Aorta (tissue), 5 donors: ENCODE measurements around the gene LAMB3. TPM values are rescaled to one million over a fixed set of nuclear protein-coding genes. Genes with fewer than 3 reads are reported as not detected.

Source experiments
- ATAC-seq: fragments of 200-7000 bp; cut with Tn5 transposase; one replicate; pipeline ENCODE4 v1.9.1; 2022; ENCODE audit warnings: moderate library complexity; ENCODE audit not compliant: low FRiP score
- DNase-seq, 2 donors: peaks; one replicate each; pipeline ENCODE4 v3.0.0-alpha.2; 2020
- H3K27ac ChIP-seq, 2 donors: one replicate each; pipeline ENCODE4 v1.5.1; 2013; ENCODE audit warnings: low read length in 2 of 2, mild to moderate bottlenecking in 2 of 2, moderate library complexity in 2 of 2, control low read depth in 1 of 2, inconsistent platforms in 1 of 2, low read depth in 1 of 2
- H3K27me3 ChIP-seq, 2 donors: one replicate each; pipeline ENCODE4 v1.6.1; 2013; ENCODE audit warnings: control low read depth in 1 of 2, low read length in 1 of 2, mild to moderate bottlenecking in 1 of 2, moderate library complexity in 1 of 2; ENCODE audit not compliant: insufficient read depth in 2 of 2, control insufficient read depth in 1 of 2
- H3K36me3 ChIP-seq, 2 donors: one replicate each; pipeline ENCODE4 v1.6.1; 2013; ENCODE audit warnings: control low read depth in 1 of 2, low read length in 1 of 2, mild to moderate bottlenecking in 1 of 2; ENCODE audit not compliant: insufficient read depth in 2 of 2, control insufficient read depth in 1 of 2
- H3K4me1 ChIP-seq, 2 donors: one replicate each; pipeline ENCODE4 v1.6.1; 2013; ENCODE audit warnings: low read length in 2 of 2, control low read depth in 1 of 2, mild to moderate bottlenecking in 1 of 2, moderate library complexity in 1 of 2; ENCODE audit not compliant: insufficient read depth in 2 of 2, control insufficient read depth in 1 of 2
- H3K4me3 ChIP-seq, 2 donors: one replicate each; pipeline ENCODE4 v1.5.1; 2013; ENCODE audit warnings: low read length in 2 of 2, control low read depth in 1 of 2, mild to moderate bottlenecking in 1 of 2
- H3K9me3 ChIP-seq: one replicate; pipeline ENCODE4 v1.6.1; 2013; ENCODE audit warnings: mild to moderate bottlenecking, low read length; ENCODE audit not compliant: control insufficient read depth
- WGBS, 2 donors: extraction: QIAGEN DNeasy Blood & Tissue Kit; methylation state at CpG; one replicate each; pipeline ENCODE4 v1.1.7; 2013; 5-methylcytosine and 5-hydroxymethylcytosine counted together
- intact Hi-C, 2 donors: fragments of 100-400 bp; cut with DNase I; formaldehyde crosslinking; loops; one replicate each; pipeline versions ENCODE4 v1.14.2 to v1.15.0; 2022
- polyA plus RNA-seq, 2 donors: library from polyadenylated mRNA; stranded (reverse); fragments of 200-250 nt; gene quantifications; one replicate each; pipeline ENCODE4 v1.2.3, GENCODE V29; 2013
- total RNA-seq, 2 donors: library from RNA; stranded (reverse); fragmentation: NEBNext Ultra II Directional; extraction: Animal tissue kit (Norgen Biotek cat#: 25700); gene quantifications; one replicate each; pipeline ENCODE4 v1.2.1, GENCODE V29; 2021
- donor health status: healthy with polysubstance abuse.
- donor health status: Bipolar disorder and iron deficiency.
- donor health status: DM: no; HTN: no; CAD: no.
- donor health status: DM: no; HTN: no; CAD: no.
- donor health status: DM: yes; HTN: yes; CAD: no.

LAMB3 gene
- total and polyA plus RNA-seq, 4 donors = 0.84 to 5.4 (median 4.6) TPM

DNA sequence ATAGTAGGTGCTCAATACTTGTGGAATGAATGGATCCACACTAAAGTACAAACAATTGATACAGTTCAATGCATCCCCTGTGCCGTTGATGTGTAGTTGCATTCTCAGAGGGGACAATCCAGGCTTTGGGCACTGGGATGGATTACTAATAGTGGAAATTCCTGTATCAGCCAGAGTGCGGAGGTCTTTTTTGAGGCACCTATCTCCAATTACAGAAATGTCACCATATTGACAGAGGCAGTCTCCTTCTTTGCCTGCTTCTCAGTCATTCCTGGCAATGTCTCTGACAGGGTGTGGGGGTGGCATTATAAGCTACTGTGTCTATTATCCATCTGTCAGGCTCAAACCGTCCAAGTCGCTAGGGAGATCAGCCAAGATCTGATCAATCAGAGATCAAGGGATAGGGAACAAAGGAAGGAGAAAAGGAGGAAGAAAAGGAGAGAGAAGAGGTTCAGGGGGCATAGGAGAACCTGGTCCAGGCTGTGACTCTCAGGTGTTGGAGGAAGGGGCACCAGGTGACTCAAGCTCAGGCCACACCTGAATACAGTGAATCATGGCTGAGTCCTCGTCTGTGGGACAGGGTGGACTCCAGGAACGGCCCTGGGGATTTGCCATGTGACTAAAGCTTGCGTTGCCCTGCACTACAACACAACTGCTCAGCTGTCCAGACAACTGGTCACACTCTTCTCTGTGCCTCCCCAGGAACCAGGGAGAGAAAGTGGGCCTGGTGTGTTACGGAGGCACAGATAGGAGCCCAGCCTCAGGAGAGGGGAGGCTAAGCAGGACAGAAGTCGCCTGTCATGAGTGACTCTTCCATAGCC is 3.4 kb upstream of the LAMB3 start:
- H3K4me3 ChIP-seq = no peak overlapping the region
- no peak overlapping the region for H3K27ac ChIP-seq
- ATAC-seq = no peak
- intact Hi-C loops = no loop called here
- H3K36me3 ChIP-seq = no peaks in the 10 kb centered on the region
- H3K4me1 ChIP-seq = no peaks in the 10 kb centered on the region
- no peaks in the 10 kb centered on the region for H3K27me3 ChIP-seq
- no peaks in the 10 kb centered on the region for H3K9me3 ChIP-seq
- 89 to 92% methylated on average over 9 of the region's 9 CpGs for WGBS, 2 donors
- DNase-seq = no peak

DNA sequence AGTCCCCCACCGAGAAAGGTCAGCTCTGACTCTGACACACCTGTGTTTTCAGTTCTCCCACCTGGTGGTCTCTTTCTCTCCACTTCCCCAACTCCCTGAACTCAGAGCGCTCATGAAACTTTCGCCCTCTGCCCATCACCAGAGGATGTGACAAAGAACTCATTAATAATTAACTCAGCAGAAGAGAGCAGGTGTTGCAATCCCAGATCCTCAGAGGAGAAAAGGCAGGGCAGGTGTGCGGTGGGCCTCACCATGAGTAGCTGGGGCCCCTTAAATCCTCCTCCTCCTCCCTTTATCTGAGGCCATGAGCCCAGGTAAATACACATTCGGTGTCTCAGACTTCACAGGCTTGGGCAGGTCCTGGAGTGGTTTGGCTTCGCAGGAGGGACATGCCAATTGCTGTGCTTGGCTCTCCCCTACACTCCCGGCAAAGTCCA is 1.7 kb upstream of the LAMB3 start:
- Histone ChIP-seq H3K9me3 (no peaks in the 10 kb centered on the region), H3K27me3 (no peaks in the 10 kb centered on the region), H3K36me3 (no peaks in the 10 kb centered on the region), H3K4me1 (no peaks in the 10 kb centered on the region), H3K4me3 (no peak overlapping the region), H3K27ac (no peak overlapping the region)
- DNase-seq (no peak), ATAC-seq (no peak)
- WGBS, 2 donors = 95% methylated on average over 7 of the region's 7 CpGs
- intact Hi-C loops = no loop called here

DNA sequence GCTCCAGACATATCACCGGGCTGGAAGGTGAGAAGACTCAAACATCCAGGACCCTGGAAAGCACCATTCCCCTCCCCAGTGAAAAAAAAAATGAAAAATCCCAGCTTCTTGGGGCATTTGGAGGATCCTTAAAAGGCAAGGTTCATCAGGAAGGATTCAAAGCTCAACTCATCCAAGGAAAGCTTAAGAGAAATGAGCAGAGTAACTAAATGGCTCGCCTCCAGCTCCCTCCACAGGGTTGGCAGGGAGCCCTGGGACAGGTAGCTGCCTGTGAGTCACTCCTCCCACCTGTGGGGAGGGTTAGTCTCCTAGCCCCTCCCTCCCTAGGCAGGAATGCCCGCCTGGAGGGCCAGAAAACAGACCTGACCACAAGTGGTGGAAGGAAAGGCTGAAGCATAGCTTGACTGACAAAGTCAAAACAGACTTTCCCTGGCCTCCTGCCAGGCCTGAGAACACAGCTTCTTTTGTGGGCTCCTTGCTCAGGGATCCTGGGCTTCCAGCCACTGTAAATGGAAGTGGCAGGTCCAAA is 712 bp upstream of the LAMB3 start:
- H3K27ac ChIP-seq = no peak overlapping the region
- no peaks in the 10 kb centered on the region for H3K4me1 ChIP-seq
- peak; percentile 82 for DNase-seq
- H3K9me3 ChIP-seq = no peaks in the 10 kb centered on the region
- WGBS, 2 donors = 32 to 44% methylated on average over 3 of the region's 3 CpGs
- intact Hi-C loops = no loop called here
- no peak overlapping the region for H3K4me3 ChIP-seq
- ATAC-seq = no peak
- no peaks in the 10 kb centered on the region for H3K36me3 ChIP-seq
- no peaks in the 10 kb centered on the region for H3K27me3 ChIP-seq

DNA sequence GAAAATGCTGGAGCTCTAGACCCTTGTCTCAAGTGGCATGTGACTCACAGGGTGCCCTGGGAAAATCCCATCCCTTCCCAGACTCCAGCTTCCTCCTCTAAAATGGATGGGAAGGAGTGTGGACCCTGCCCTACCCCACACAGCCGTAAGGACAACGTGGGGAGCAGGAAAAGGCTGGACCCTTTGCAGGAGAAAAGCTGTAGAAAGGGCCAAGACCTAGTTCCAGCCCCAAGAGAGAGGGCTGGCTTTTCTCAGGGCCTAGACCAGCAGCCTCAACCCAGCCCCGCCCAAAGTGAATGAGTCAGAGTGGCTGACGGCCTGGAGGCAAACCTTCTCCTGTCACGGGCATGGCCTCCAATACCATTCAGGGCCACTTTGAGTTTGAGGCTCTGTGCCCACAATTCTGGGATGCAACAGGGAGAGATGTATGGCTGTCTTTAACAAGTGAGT is 1.1 kb downstream of the LAMB3 start:
- Histone ChIP-seq H3K27ac (no peak overlapping the region), H3K9me3 (no peaks in the 10 kb centered on the region), H3K27me3 (no peaks in the 10 kb centered on the region), H3K4me3 (no peak overlapping the region), H3K4me1 (no peaks in the 10 kb centered on the region), H3K36me3 (no peaks in the 10 kb centered on the region)
- ATAC-seq = peak; percentile 69
- intact Hi-C loops = no loop called here
- 42 to 43% methylated on average over 5 of the region's 5 CpGs for WGBS, 2 donors
- peak; percentile 86 to 92 for DNase-seq

DNA sequence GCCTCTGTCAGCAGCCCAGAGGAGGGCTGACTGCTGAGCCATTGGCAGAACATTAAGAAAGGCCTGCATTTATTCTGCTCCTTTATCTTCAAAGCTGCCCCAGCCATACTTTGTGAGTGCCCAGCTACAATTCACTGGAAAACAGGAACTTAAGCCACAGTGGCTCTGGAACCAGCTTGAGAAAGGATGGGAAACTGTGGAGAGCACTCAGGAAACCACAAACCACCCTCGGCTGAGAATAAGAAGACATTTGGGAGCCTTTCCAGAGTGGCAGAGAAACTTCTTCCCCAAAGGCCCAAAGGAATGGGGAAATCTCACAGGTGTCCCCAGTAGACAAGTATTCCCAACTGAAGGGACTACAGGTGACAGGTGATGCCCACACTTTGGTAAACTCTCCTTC is 1.8 kb downstream of the LAMB3 start:
- 85 to 89% methylated on average over 1 of the region's 1 CpG for WGBS, 2 donors
- no peak overlapping the region for H3K27ac ChIP-seq
- H3K9me3 ChIP-seq = no peaks in the 10 kb centered on the region
- H3K4me3 ChIP-seq = no peak overlapping the region
- ATAC-seq = no peak
- H3K36me3 ChIP-seq = no peaks in the 10 kb centered on the region
- no peaks in the 10 kb centered on the region for H3K27me3 ChIP-seq
- intact Hi-C loops = no loop called here
- DNase-seq = no peak
- no peaks in the 10 kb centered on the region for H3K4me1 ChIP-seq

DNA sequence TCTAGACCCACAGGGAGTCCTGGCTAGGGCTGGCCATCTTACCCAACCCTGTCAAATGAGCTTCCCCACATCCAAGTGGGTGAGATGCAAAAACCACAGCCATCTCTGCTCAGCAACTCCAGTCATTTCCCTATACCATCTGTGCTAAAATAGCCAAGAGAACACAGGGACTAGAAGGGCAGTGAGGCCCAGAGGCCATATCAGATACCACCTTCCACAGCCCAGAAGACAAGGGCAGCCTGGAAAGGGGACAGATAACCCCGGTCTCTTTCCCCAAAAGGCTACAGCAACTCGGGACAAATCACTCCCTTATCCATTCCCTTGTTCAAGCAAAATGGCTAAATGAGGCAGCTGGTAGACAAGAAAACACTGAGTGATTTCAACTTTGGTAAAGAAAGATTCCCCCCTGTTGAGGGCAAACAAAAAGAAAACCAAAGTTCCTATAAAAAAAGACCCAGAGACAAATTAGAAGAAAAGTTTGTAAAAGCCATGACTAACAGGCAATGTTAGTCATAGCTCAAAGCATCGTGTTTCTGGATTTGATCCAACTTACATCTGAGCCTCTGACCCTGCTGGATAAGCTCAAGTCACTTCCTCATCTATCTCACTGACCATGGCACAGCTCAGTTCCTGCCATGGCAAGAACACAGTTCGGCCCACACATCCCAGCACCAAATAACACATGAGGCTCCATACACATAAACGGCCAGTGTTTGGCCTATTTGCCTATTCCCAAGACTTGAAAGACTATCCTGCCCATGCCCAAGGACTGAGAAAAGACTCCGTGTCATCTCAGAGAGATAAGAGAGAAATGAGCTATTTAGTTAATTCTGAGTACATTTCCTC is 3.1 kb downstream of the LAMB3 start:
- no peaks in the 10 kb centered on the region for H3K4me1 ChIP-seq
- no peaks in the 10 kb centered on the region for H3K9me3 ChIP-seq
- intact Hi-C loops = no loop called here
- H3K36me3 ChIP-seq = no peaks in the 10 kb centered on the region
- H3K27me3 ChIP-seq = no peaks in the 10 kb centered on the region
- DNase-seq (peak in 1 of 2 donors; percentile 70), ATAC-seq (peak; percentile 77)
- 47 to 53% methylated on average over 6 of the region's 6 CpGs for WGBS, 2 donors
- H3K27ac ChIP-seq = peak overlapping the region in 1 of 2 donors; percentile 59
- no peak overlapping the region for H3K4me3 ChIP-seq

DNA sequence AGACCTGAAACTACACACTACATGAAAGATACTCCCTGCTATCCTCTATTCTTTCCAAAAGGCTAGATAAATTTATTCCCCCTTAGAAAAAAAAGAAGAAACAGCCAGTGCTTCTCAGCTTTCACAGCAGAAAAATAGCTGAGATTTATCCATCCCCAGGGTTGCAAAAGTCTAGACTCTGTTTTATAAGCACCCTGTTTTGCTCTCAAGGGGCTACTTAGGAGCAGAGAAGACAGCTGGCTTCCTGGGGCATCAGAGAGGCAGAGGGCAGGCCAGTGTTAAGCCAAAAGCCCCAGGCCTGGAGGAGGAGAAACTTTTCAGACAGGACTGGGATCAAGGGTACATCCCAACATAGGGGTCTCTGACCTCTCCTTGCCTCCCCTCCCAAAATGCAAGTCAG is 3.9 kb downstream of the LAMB3 start:
- DNase-seq (no peak), ATAC-seq (no peak)
- intact Hi-C loops = no loop called here
- Histone ChIP-seq H3K36me3 (no peaks in the 10 kb centered on the region), H3K4me3 (no peak overlapping the region), H3K9me3 (no peaks in the 10 kb centered on the region), H3K27ac (no peak overlapping the region), H3K4me1 (peaks cover 0 to 2% of the 10 kb centered on the region in 2 donors), H3K27me3 (no peaks in the 10 kb centered on the region)

DNA sequence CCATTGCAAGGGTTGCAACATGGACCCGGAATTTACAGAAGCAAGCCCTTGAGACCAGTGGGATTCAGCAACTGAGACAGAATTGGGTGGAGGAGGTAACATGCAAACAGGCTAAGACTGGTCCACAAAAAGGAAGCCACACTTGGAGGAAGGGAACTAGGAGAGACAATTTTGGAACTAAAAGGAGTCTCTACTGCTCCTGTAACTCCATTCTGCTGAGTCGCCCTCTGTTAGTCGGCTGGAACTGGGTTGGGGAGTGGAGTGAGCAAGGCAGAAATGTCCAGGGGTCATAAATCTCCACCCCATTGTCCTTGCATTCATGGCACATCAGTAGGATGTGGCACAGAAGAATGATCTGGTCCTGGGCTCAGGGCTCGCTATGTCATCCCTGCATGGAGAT is 5.1 kb downstream of the LAMB3 start:
- no peak overlapping the region for H3K27ac ChIP-seq
- H3K4me3 ChIP-seq = no peak overlapping the region
- WGBS, 2 donors = 79 to 83% methylated on average over 4 of the region's 4 CpGs
- no peaks in the 10 kb centered on the region for H3K9me3 ChIP-seq
- ATAC-seq (no peak), DNase-seq (no peak)
- intact Hi-C loops = no loop called here
- no peaks in the 10 kb centered on the region for H3K27me3 ChIP-seq
- H3K36me3 ChIP-seq = no peaks in the 10 kb centered on the region
- H3K4me1 ChIP-seq = peaks cover 0 to 4% of the 10 kb centered on the region in 2 donors
